Parathyroid adenoma (tissue), 2 donors: ENCODE results near the gene TMEM50B.

Experiments used
- H2AFZ ChIP-seq: fragments of 300-600 bp; sonication (generic); one replicate; pipeline ENCODE4 v1.7.0; 2017; ENCODE audit warnings: antibody characterized with exemption, mild to moderate bottlenecking
- H3K27ac ChIP-seq: fragments of 300-600 bp; sonication (generic); one replicate; pipeline ENCODE4 v1.7.0; 2017
- H3K27me3 ChIP-seq: fragments of 300-600 bp; sonication (generic); one replicate; pipeline ENCODE4 v1.7.0; 2017; ENCODE audit warnings: low read length; ENCODE audit not compliant: control insufficient read depth, insufficient read depth
- H3K36me3 ChIP-seq: fragments of 300-600 bp; sonication (generic); one replicate; pipeline ENCODE4 v1.7.0; 2017; ENCODE audit warnings: low read length; ENCODE audit not compliant: control insufficient read depth, insufficient read depth
- H3K4me1 ChIP-seq: fragments of 300-600 bp; sonication (generic); one replicate; pipeline ENCODE4 v1.7.0; 2017; ENCODE audit warnings: control low read depth
- H3K4me2 ChIP-seq: fragments of 300-600 bp; sonication (generic); one replicate; pipeline ENCODE4 v1.7.0; 2017; ENCODE audit warnings: low read length
- H3K4me3 ChIP-seq: fragments of 300-600 bp; sonication (generic); one replicate; pipeline ENCODE4 v1.7.0; 2017; ENCODE audit warnings: low read depth, low read length
- H3K79me2 ChIP-seq: fragments of 300-600 bp; sonication (generic); one replicate; pipeline ENCODE4 v1.7.0; 2017; ENCODE audit warnings: control low read depth
- H3K9ac ChIP-seq: fragments of 300-600 bp; sonication (generic); one replicate; pipeline ENCODE4 v1.7.0; 2017; ENCODE audit warnings: mild to moderate bottlenecking
- H3K9me3 ChIP-seq: fragments of 300-600 bp; sonication (generic); one replicate; pipeline ENCODE4 v1.7.0; 2017; ENCODE audit warnings: low read length; ENCODE audit not compliant: control insufficient read depth
- CTCF ChIP-seq: fragments of 300-600 bp; sonication (generic); IDR thresholded peaks from one replicate; pipeline ENCODE4 v1.7.0; 2017; ENCODE audit warnings: antibody characterized with exemption, mild to moderate bottlenecking
- donor health status: primary hyperparathyroidism.

TMEM50B gene

GRCh38 chr21:33434770-33435360 is 44.9 kb downstream of the TMEM50B start:
- Histone ChIP-seq H3K27me3 (no peaks in the 10 kb centered on the region), H3K4me1 (no peaks in the 10 kb centered on the region), H3K27ac (no peak overlapping the region), H3K9ac (no peak overlapping the region), H3K4me2 (no peak overlapping the region), H3K79me2 (no peaks in the 10 kb centered on the region), H3K9me3 (no peaks in the 10 kb centered on the region), H3K4me3 (no peak overlapping the region), H2AFZ (no peak overlapping the region), H3K36me3 (no peaks in the 10 kb centered on the region)
- TF ChIP-seq CTCF: no peak

- TF ChIP-seq CTCF: no peak
- H3K27ac ChIP-seq: no peak overlapping the region
- H3K36me3 ChIP-seq: no peaks in the 10 kb centered on the region
These were observed 46.2 kb downstream of the TMEM50B start for GRCh38 chr21:33433425-33434114.

GRCh38 chr21:33433001-33433400 is 46.8 kb downstream of the TMEM50B start:
- Histone ChIP-seq H3K4me1 (no peaks in the 10 kb centered on the region), H3K9ac (no peak overlapping the region), H3K27ac (no peak overlapping the region), H3K36me3 (no peaks in the 10 kb centered on the region), H3K9me3 (no peaks in the 10 kb centered on the region), H3K4me3 (no peak overlapping the region), H3K27me3 (no peaks in the 10 kb centered on the region), H3K4me2 (no peak overlapping the region), H3K79me2 (no peaks in the 10 kb centered on the region), H2AFZ (no peak overlapping the region)
- TF ChIP-seq CTCF: no peak

More at GRCh38 chr21:33433425-33434114, 46.2 kb downstream of the TMEM50B start:
- H3K4me3 ChIP-seq: no peak overlapping the region
- no peak overlapping the region for H2AFZ ChIP-seq
- no peak overlapping the region for H3K4me2 ChIP-seq
- no peaks in the 10 kb centered on the region for H3K9me3 ChIP-seq
- H3K9ac ChIP-seq: no peak overlapping the region
- H3K4me1 ChIP-seq: no peaks in the 10 kb centered on the region
- H3K27me3 ChIP-seq: no peaks in the 10 kb centered on the region
- H3K79me2 ChIP-seq: no peaks in the 10 kb centered on the region

- TF ChIP-seq CTCF: no peak
- no peak overlapping the region for H3K4me2 ChIP-seq
- H3K4me1 ChIP-seq: no peaks in the 10 kb centered on the region
- no peaks in the 10 kb centered on the region for H3K27me3 ChIP-seq
- H3K36me3 ChIP-seq: no peaks in the 10 kb centered on the region
- H2AFZ ChIP-seq: no peak overlapping the region
- H3K27ac ChIP-seq: no peak overlapping the region
- no peaks in the 10 kb centered on the region for H3K79me2 ChIP-seq
- H3K9me3 ChIP-seq: no peaks in the 10 kb centered on the region
- H3K9ac ChIP-seq: no peak overlapping the region
- no peak overlapping the region for H3K4me3 ChIP-seq
These were observed 47.3 kb downstream of the TMEM50B start for GRCh38 chr21:33432496-33432895.

GRCh38 chr21:33430858-33431257 is 48.9 kb downstream of the TMEM50B start:
- Histone ChIP-seq H3K4me3 (no peak overlapping the region), H3K4me1 (no peaks in the 10 kb centered on the region), H2AFZ (no peak overlapping the region), H3K27ac (no peak overlapping the region), H3K79me2 (no peaks in the 10 kb centered on the region), H3K9me3 (no peaks in the 10 kb centered on the region), H3K9ac (no peak overlapping the region), H3K36me3 (no peaks in the 10 kb centered on the region), H3K27me3 (no peaks in the 10 kb centered on the region), H3K4me2 (no peak overlapping the region)
- TF ChIP-seq CTCF: no peak
